ENCODE data around the gene PLEKHA5. TPM values are rescaled to one million over a fixed set of nuclear protein-coding genes. Genes with fewer than 3 reads are reported as not detected.

PLEKHA5 gene
- total and polyA plus RNA-seq, 7 donors = 7.0 to 32.6 (median 14.7) TPM

DNA sequence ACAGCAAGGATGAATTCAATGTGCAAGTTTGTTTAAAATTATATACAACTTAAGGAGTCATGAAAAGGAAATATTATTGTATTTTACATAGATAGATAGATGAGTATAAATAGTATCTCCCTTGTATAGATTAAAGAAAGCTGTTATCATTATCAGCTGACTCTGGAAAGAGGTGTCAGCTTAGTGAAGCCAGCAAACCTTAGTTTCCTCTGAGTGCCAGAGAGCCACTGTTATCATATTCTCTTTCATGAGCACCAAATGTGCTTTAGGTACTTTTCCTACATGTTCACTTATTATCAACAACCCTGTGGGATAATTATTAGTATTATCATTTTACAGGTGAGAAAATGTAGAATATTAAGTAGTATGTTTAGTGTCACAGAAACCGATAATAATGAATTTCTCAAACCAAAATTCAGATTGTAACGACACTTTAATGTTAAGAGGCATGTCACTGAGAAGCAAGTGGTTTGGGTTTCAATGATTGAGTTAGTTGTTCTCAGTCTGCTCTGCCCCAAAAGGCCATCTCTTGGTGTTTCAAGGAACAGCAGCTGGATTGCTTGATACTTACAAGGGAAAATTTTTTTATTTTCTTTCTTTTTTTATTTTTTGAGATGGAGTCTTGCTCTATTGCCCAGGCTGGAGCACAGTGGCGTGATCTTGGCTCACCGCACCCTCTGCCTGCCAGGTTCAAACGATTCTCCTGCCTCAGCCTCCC, 53.7 kb downstream of the PLEKHA5 start:
- TF ChIP-seq, protein P1, sequence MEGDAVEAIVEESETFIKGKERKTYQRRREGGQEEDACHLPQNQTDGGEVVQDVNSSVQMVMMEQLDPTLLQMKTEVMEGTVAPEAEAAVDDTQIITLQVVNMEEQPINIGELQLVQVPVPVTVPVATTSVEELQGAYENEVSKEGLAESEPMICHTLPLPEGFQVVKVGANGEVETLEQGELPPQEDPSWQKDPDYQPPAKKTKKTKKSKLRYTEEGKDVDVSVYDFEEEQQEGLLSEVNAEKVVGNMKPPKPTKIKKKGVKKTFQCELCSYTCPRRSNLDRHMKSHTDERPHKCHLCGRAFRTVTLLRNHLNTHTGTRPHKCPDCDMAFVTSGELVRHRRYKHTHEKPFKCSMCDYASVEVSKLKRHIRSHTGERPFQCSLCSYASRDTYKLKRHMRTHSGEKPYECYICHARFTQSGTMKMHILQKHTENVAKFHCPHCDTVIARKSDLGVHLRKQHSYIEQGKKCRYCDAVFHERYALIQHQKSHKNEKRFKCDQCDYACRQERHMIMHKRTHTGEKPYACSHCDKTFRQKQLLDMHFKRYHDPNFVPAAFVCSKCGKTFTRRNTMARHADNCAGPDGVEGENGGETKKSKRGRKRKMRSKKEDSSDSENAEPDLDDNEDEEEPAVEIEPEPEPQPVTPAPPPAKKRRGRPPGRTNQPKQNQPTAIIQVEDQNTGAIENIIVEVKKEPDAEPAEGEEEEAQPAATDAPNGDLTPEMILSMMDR (IDR thresholded peaks at IDR 0.05) = no peak
- TF ChIP-seq EP300 (IDR thresholded peaks at IDR 0.05) = no peak
- no peak for TF ChIP-seq POLR2AphosphoS5 (IDR thresholded peaks at IDR 0.05)
- no peak for TF ChIP-seq POLR2A (IDR thresholded peaks at IDR 0.05)
- no peak overlapping the region for H3K27ac ChIP-seq
- H3K9me3 ChIP-seq = no peaks in the 10 kb centered on the region
- no peaks in the 10 kb centered on the region for H3K27me3 ChIP-seq
- no peak overlapping the region for H3K4me3 ChIP-seq
- DNase-seq = no peak
- no peaks in the 10 kb centered on the region for H3K36me3 ChIP-seq
- H3K4me1 ChIP-seq = peaks cover 0 to 17% (median 3%) of the 10 kb centered on the region in 4 donors
- intact Hi-C loops (cut with DNase I) = loop anchor here (10.0 kb wide), 2 partner anchors 102 to 328 kb away; no protein-coding TSS in a partner anchor
- 93 to 94% methylated on average over 5 of the region's 5 CpGs for WGBS, 2 donors

DNA sequence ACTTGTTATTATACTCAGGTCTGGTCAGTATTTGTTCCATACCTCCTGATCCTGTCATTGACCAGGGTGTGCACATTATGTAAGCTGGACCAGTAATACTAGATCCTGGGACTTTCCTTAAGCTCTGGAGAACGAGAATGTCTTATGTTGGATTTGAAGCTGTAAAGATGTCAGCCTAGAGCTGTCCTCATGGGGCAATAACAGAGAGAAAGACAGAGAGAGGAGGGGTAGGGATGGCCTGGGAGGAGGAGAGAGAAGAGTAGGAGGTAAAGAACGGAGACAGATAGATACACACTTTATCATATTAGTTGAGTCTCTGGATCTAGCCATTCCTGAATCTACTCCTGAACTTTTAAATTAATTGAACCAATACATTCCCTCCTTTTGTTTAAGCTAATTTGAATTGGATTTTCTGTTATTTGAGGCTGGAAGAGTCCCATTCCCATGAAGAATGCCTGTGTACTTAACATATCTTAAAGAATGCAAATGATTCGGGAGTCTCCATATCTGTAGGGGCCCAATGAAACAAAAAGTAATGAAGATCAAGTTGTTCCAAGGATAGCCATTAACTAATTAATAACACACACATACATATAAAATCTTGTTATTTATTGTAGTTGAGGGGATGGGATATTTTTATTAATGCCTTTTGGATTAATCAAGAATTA, 55.9 kb downstream of the PLEKHA5 start:
- intact Hi-C loops (cut with DNase I) = loop anchor here (5.0 to 10.0 kb wide), 4 partner anchors 53 to 753 kb away; no protein-coding TSS in a partner anchor
- Histone ChIP-seq H3K27ac (no peak overlapping the region), H3K36me3 (no peaks in the 10 kb centered on the region), H3K4me3 (no peak overlapping the region), H3K27me3 (no peaks in the 10 kb centered on the region), H3K9me3 (no peaks in the 10 kb centered on the region), H3K4me1 (peaks cover 0 to 22% (median 9%) of the 10 kb centered on the region in 4 donors)
- no peak for DNase-seq
- TF ChIP-seq POLR2AphosphoS5 (IDR thresholded peaks at IDR 0.05) (no peak), EP300 (IDR thresholded peaks at IDR 0.05) (no peak), POLR2A (IDR thresholded peaks at IDR 0.05) (no peak)
- TF ChIP-seq, protein P1 (IDR thresholded peaks at IDR 0.05) = no peak
- 45 to 58% methylated on average over 3 of the region's 3 CpGs for WGBS, 2 donors

DNA sequence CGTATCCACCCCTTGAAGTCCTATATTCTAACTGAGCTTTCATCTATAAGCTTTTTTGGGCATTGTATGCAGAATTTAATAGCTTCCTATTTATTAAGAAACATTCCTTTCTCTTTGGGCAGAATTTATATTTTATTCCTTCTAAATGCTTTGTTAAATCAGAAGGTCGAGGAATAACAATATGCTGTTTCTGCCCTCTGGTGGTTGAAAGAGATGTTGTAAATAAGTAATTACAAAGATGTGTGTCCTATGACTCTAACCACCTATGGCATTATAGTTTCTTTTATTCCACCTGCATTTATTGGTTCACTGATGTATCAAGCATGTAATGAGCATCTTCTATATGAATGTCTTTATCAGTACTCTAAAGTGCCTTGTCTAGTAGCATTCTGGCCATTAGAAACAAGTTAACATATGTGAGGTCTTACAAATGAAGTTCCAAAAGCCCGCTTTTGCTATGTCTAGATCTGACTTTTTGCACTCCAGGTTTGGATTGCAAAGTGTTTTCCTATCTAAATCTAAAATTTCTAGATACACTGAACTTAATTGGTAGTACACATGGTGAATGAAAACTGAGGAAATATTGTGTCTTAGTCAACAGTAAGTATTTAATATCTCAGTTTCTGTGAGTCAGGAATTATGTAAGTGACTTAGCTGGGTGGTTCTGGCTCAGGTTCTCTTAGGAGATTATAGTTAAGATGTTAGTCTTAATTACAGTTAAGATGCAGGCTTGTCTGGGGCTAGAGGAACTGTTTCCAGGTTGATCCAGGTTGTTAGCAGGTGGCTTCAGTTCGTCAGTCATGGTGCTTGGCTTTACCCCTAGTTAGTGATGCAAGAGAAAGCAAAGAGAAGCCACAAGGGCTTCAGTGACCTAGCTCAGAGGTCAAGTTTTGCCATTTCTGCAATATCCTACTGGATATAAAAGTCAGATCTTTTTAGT, 57.5 kb downstream of the PLEKHA5 start:
- Histone ChIP-seq H3K27ac (no peak overlapping the region), H3K9me3 (no peaks in the 10 kb centered on the region), H3K27me3 (no peaks in the 10 kb centered on the region), H3K4me3 (no peak overlapping the region), H3K36me3 (no peaks in the 10 kb centered on the region), H3K4me1 (peaks cover 0 to 27% (median 13%) of the 10 kb centered on the region in 4 donors)
- TF ChIP-seq, protein P1 (IDR thresholded peaks at IDR 0.05) = peak; percentile 34 to 68 (median 60)
- no peak for TF ChIP-seq EP300 (IDR thresholded peaks at IDR 0.05)
- intact Hi-C loops (cut with DNase I) = loop anchor here (2.0 to 10.0 kb wide), 5 partner anchors 55 to 936 kb away; no protein-coding TSS in a partner anchor
- WGBS, 2 donors = 64 to 65% methylated on average over 4 of the region's 4 CpGs
- DNase-seq = no peak

DNA sequence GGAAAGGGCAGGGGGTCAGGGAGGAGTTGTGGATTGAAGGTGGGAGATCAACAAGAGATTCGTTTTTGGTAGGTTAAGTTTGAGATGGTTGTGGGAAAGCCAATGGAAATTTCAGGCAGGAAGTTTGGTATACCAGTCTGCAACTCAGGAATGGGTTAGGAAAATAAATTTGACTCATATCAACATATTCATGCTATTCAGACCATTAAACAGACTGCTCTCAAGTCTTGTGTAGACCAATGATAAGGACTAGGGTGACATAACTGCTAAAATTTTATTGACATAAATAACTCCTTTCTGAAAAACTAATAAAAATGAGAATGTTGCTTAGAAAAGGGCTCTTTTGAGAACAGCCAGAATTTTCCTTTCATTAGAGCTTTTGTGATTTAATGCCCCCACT, 60.0 kb downstream of the PLEKHA5 start:
- no peak for DNase-seq
- no peaks in the 10 kb centered on the region for H3K27me3 ChIP-seq
- TF ChIP-seq EP300 (IDR thresholded peaks at IDR 0.05) = no peak
- TF ChIP-seq POLR2A (IDR thresholded peaks at IDR 0.05) = no peak
- TF ChIP-seq, protein P1 (IDR thresholded peaks at IDR 0.05) = no peak
- no peak for TF ChIP-seq POLR2AphosphoS5 (IDR thresholded peaks at IDR 0.05)
- peaks cover 0 to 33% (median 19%) of the 10 kb centered on the region in 4 donors for H3K4me1 ChIP-seq
- no peaks in the 10 kb centered on the region for H3K36me3 ChIP-seq
- H3K27ac ChIP-seq = peak overlapping the region in 2 of 4 donors; percentile 20 to 36
- 70 to 72% methylated on average over 1 of the region's 1 CpG for WGBS, 2 donors
- H3K4me3 ChIP-seq = no peak overlapping the region
- H3K9me3 ChIP-seq = no peaks in the 10 kb centered on the region
- intact Hi-C loops (cut with DNase I) = loop anchor here (5.0 to 10.0 kb wide), 4 partner anchors 57 to 757 kb away; no protein-coding TSS in a partner anchor

Data from sigmoid colon (tissue), 7 donors.